DMS53 (cell line): ENCODE data around the gene SUV39H1.

Source experiments
- DNase-seq: peaks from one replicate; lab custom pipeline; 2025; lab: John Stamatoyannopoulos, UW

SUV39H1 gene

GRCh38 chrX:48715072-48715471, 18.5 kb downstream of the SUV39H1 start:
- no peak for DNase-seq

GRCh38 chrX:48715876-48716502, 19.5 kb downstream of the SUV39H1 start:
- no peak for DNase-seq

GRCh38 chrX:48719958-48720357, 23.4 kb downstream of the SUV39H1 start:
- no peak for DNase-seq

- no peak for DNase-seq
These were observed 24.2 kb downstream of the SUV39H1 start for GRCh38 chrX:48720577-48721250.

GRCh38 chrX:48721916-48722315, 25.4 kb downstream of the SUV39H1 start:
- no peak for DNase-seq

GRCh38 chrX:48726596-48726995, 30.1 kb downstream of the SUV39H1 start:
- no peak for DNase-seq

- no peak for DNase-seq
These were observed 32.1 kb downstream of the SUV39H1 start for GRCh38 chrX:48728653-48729052.

GRCh38 chrX:48736303-48736702, 39.8 kb downstream of the SUV39H1 start:
- no peak for DNase-seq

GRCh38 chrX:48736878-48737212, 40.3 kb downstream of the SUV39H1 start:
- no peak for DNase-seq

- DNase-seq = peak; percentile 99
These were observed 40.8 kb downstream of the SUV39H1 start for GRCh38 chrX:48737213-48737938.

- no peak for DNase-seq
These were observed 41.4 kb downstream of the SUV39H1 start for GRCh38 chrX:48737940-48738339.

- DNase-seq = no peak
These were observed 45.3 kb downstream of the SUV39H1 start for GRCh38 chrX:48741834-48742233.

GRCh38 chrX:48745222-48745621, 48.7 kb downstream of the SUV39H1 start:
- DNase-seq = no peak

- DNase-seq = no peak
These were observed 51.0 kb downstream of the SUV39H1 start for GRCh38 chrX:48747415-48748016.

- no peak for DNase-seq
These were observed 52.6 kb downstream of the SUV39H1 start for GRCh38 chrX:48749182-48749581.

- DNase-seq = no peak
These were observed 54.8 kb downstream of the SUV39H1 start for GRCh38 chrX:48751343-48751742.

- DNase-seq = no peak
These were observed 56.0 kb downstream of the SUV39H1 start for GRCh38 chrX:48752498-48752897.

GRCh38 chrX:48753708-48754228, 57.2 kb downstream of the SUV39H1 start:
- DNase-seq = no peak

GRCh38 chrX:48754238-48754637, 57.7 kb downstream of the SUV39H1 start:
- DNase-seq = no peak
